HAP-1 (cell line): ENCODE measurements around the gene KCNAB1.

Source experiments
- DNase-seq, 2 experiments: peaks; one replicate each; pipeline ENCODE4 v3.0.0-alpha.2; 2016 to 2020; ENCODE audit warnings: low spot score in 2 of 2
- H3K27me3 ChIP-seq: fragments of 250-450 bp; sonication (Bioruptor Pico); 2 replicates; pipeline ENCODE4 v1.5.1; 2020; ENCODE audit warnings: low read depth, mild to moderate bottlenecking, moderate library complexity
- H3K36me3 ChIP-seq: fragments of 250-450 bp; sonication (Bioruptor Pico); replicated peaks from 2 replicates; pipeline ENCODE4 v1.5.1; 2020; ENCODE audit warnings: mild to moderate bottlenecking
- H3K4me1 ChIP-seq: fragments of 250-450 bp; sonication (Bioruptor Pico); 2 replicates; pipeline ENCODE4 v1.5.1; 2020; ENCODE audit warnings: mild to moderate bottlenecking
- H3K4me3 ChIP-seq: fragments of 250-450 bp; sonication (Bioruptor Pico); 2 replicates; pipeline ENCODE4 v1.5.1; 2020; ENCODE audit warnings: mild to moderate bottlenecking, moderate library complexity
- H3K9me3 ChIP-seq: fragments of 250-450 bp; sonication (Bioruptor Pico); 2 replicates; pipeline ENCODE4 v1.5.1; 2020; ENCODE audit warnings: mild to moderate bottlenecking, moderate library complexity
- in situ Hi-C: fragments of 300-500 bp; cut with MboI; formaldehyde crosslinking; loops from 3 replicates; pipeline ENCODE4 v1.14.3; 2020; ENCODE audit warnings: low sequenced_read_pairs, inconsistent platforms, mixed read lengths

KCNAB1 gene

GRCh38 chr3:156513619-156514018, 393.2 kb downstream of the KCNAB1 start:
- in situ Hi-C loops = loop anchor here (25.0 kb wide), 2 partner anchors 351 to 501 kb away; no protein-coding TSS in a partner anchor
- Histone ChIP-seq H3K4me3 (no peak overlapping the region), H3K4me1 (0 out of 2 replicates have a peak, but pooled peaks cover 3% of the 10 kb centered on the region), H3K27me3 (peaks cover 46% of the 10 kb centered on the region), H3K9me3 (no peaks in the 10 kb centered on the region), H3K36me3 (no peaks in the 10 kb centered on the region)
- DNase-seq = no peak

GRCh38 chr3:156516284-156516683, 395.9 kb downstream of the KCNAB1 start:
- in situ Hi-C loops = loop anchor here (25.0 kb wide), 2 partner anchors 354 to 504 kb away; no protein-coding TSS in a partner anchor
- H3K36me3 ChIP-seq = no peaks in the 10 kb centered on the region
- DNase-seq = peak in 1 of 2 experiments; percentile 41
- no peak overlapping the region for H3K4me3 ChIP-seq
- 0 out of 2 replicates have a peak, but pooled peaks cover 3% of the 10 kb centered on the region for H3K4me1 ChIP-seq
- peaks cover 56% of the 10 kb centered on the region for H3K27me3 ChIP-seq
- no peaks in the 10 kb centered on the region for H3K9me3 ChIP-seq

GRCh38 chr3:156516961-156517360, 396.6 kb downstream of the KCNAB1 start:
- DNase-seq = no peak
- in situ Hi-C loops = loop anchor here (25.0 kb wide), 2 partner anchors 355 to 505 kb away; no protein-coding TSS in a partner anchor

GRCh38 chr3:156518726-156519125, 398.3 kb downstream of the KCNAB1 start:
- Histone ChIP-seq H3K4me3 (no peak overlapping the region), H3K4me1 (peaks cover 20% of the 10 kb centered on the region), H3K27me3 (peaks cover 57% of the 10 kb centered on the region), H3K9me3 (no peaks in the 10 kb centered on the region), H3K36me3 (no peaks in the 10 kb centered on the region)
- in situ Hi-C loops = loop anchor here (25.0 kb wide), 2 partner anchors 356 to 506 kb away; no protein-coding TSS in a partner anchor
- DNase-seq = no peak

More at GRCh38 chr3:156516961-156517360, 396.6 kb downstream of the KCNAB1 start:
- Histone ChIP-seq H3K4me3 (no peak overlapping the region), H3K36me3 (no peaks in the 10 kb centered on the region), H3K27me3 (peaks cover 57% of the 10 kb centered on the region), H3K4me1 (0 out of 2 replicates have a peak, but pooled peaks cover 3% of the 10 kb centered on the region), H3K9me3 (no peaks in the 10 kb centered on the region)

GRCh38 chr3:156519758-156520162, 399.4 kb downstream of the KCNAB1 start:
- in situ Hi-C loops = loop anchor here (25.0 kb wide), 2 partner anchors 357 to 507 kb away; no protein-coding TSS in a partner anchor
- Histone ChIP-seq H3K27me3 (peaks cover 57% of the 10 kb centered on the region), H3K4me1 (peaks cover 23% of the 10 kb centered on the region), H3K9me3 (no peaks in the 10 kb centered on the region), H3K36me3 (no peaks in the 10 kb centered on the region), H3K4me3 (no peak overlapping the region)
- DNase-seq = no peak

GRCh38 chr3:156522673-156523072, 402.3 kb downstream of the KCNAB1 start:
- in situ Hi-C loops = loop anchor here (25.0 kb wide), 2 partner anchors 360 to 510 kb away; no protein-coding TSS in a partner anchor
- Histone ChIP-seq H3K9me3 (no peaks in the 10 kb centered on the region), H3K27me3 (peaks cover 42% of the 10 kb centered on the region), H3K36me3 (no peaks in the 10 kb centered on the region), H3K4me3 (no peak overlapping the region), H3K4me1 (peaks cover 21% of the 10 kb centered on the region)
- peak; percentile 45 to 95 for DNase-seq

- Histone ChIP-seq H3K9me3 (no peaks in the 10 kb centered on the region), H3K4me3 (no peak overlapping the region), H3K27me3 (peaks cover 13% of the 10 kb centered on the region), H3K4me1 (peaks cover 21% of the 10 kb centered on the region), H3K36me3 (no peaks in the 10 kb centered on the region)
- no peak for DNase-seq
- in situ Hi-C loops = loop anchor here (25.0 kb wide), 1 partner anchor 561 kb away; no protein-coding TSS in a partner anchor
These were observed 405.4 kb downstream of the KCNAB1 start for GRCh38 chr3:156525808-156526207.

- Histone ChIP-seq H3K36me3 (no peaks in the 10 kb centered on the region), H3K4me1 (peaks cover 20% of the 10 kb centered on the region), H3K27me3 (0 out of 2 replicates have a peak, but pooled peaks cover 5% of the 10 kb centered on the region), H3K9me3 (no peaks in the 10 kb centered on the region), H3K4me3 (no peak overlapping the region)
- DNase-seq = no peak
- in situ Hi-C loops = loop anchor here (25.0 kb wide), 1 partner anchor 560 kb away; no protein-coding TSS in a partner anchor
These were observed 406.7 kb downstream of the KCNAB1 start for GRCh38 chr3:156527060-156527459.

- H3K9me3 ChIP-seq = no peaks in the 10 kb centered on the region
- no peaks in the 10 kb centered on the region for H3K36me3 ChIP-seq
- no peak for DNase-seq
- H3K4me1 ChIP-seq = no peaks in the 10 kb centered on the region
- H3K27me3 ChIP-seq = 0 out of 2 replicates have a peak, but pooled peaks cover 5% of the 10 kb centered on the region
- in situ Hi-C loops = loop anchor here (25.0 kb wide), 1 partner anchor 556 kb away; no protein-coding TSS in a partner anchor
- no peak overlapping the region for H3K4me3 ChIP-seq
These were observed 410.6 kb downstream of the KCNAB1 start for GRCh38 chr3:156530980-156531379.

GRCh38 chr3:156532730-156533129, 412.4 kb downstream of the KCNAB1 start:
- Histone ChIP-seq H3K27me3 (0 out of 2 replicates have a peak, but pooled peaks cover 3% of the 10 kb centered on the region), H3K36me3 (no peaks in the 10 kb centered on the region; the same call in 1 of the 2 replicates), H3K4me3 (no peak overlapping the region), H3K4me1 (no peaks in the 10 kb centered on the region), H3K9me3 (no peaks in the 10 kb centered on the region)
- in situ Hi-C loops = loop anchor here (25.0 kb wide), 1 partner anchor 555 kb away; no protein-coding TSS in a partner anchor
- no peak for DNase-seq

- Histone ChIP-seq H3K36me3 (no peaks in the 10 kb centered on the region; the same call in 1 of the 2 replicates), H3K4me1 (no peaks in the 10 kb centered on the region), H3K9me3 (no peaks in the 10 kb centered on the region), H3K27me3 (0 out of 2 replicates have a peak, but pooled peaks cover 3% of the 10 kb centered on the region), H3K4me3 (no peak overlapping the region)
- in situ Hi-C loops = loop anchor here (25.0 kb wide), 1 partner anchor 554 kb away; no protein-coding TSS in a partner anchor
- no peak for DNase-seq
These were observed 412.8 kb downstream of the KCNAB1 start for GRCh38 chr3:156533205-156533604.

GRCh38 chr3:156535162-156535627, 414.8 kb downstream of the KCNAB1 start:
- in situ Hi-C loops = loop anchor here (25.0 kb wide), 1 partner anchor 552 kb away; no protein-coding TSS in a partner anchor

GRCh38 chr3:156535798-156536197, 415.4 kb downstream of the KCNAB1 start:
- in situ Hi-C loops = loop anchor here (25.0 kb wide), 1 partner anchor 552 kb away; no protein-coding TSS in a partner anchor
- Histone ChIP-seq H3K27me3 (no peaks in the 10 kb centered on the region), H3K4me3 (no peak overlapping the region), H3K36me3 (peaks cover 9% of the 10 kb centered on the region), H3K9me3 (no peaks in the 10 kb centered on the region), H3K4me1 (no peaks in the 10 kb centered on the region)
- DNase-seq = no peak

More at GRCh38 chr3:156535162-156535627, 414.8 kb downstream of the KCNAB1 start:
- Histone ChIP-seq H3K27me3 (no peaks in the 10 kb centered on the region), H3K4me1 (no peaks in the 10 kb centered on the region), H3K4me3 (no peak overlapping the region), H3K36me3 (peaks cover 6% of the 10 kb centered on the region), H3K9me3 (no peaks in the 10 kb centered on the region)
- peak in 1 of 2 experiments; percentile 28 for DNase-seq
